GM18511 (cell line): ENCODE results near the gene TNFAIP8L1.
"Not testable (repeated sequence)": the region's sequence is repeated elsewhere in the genome, so short reads cannot be mapped to it uniquely, and the experiment has no call there.

Source experiments
- ATAC-seq: cut with Tn5 transposase; IDR thresholded peaks from one replicate; pipeline ENCODE4 v1.9.1; 2021; ENCODE audit warnings: mild to moderate bottlenecking, moderate library complexity; ENCODE audit not compliant: unreplicated experiment

Gene TNFAIP8L1

GRCh38 chr19:4638828-4639530, at the start of gene TNFAIP8L1:
Gene TNFAIP8L1, plus strand, starts transcription at chr19:4639516. Its CDS starts 12,354 bp downstream, at chr19:4651870.
- peak; percentile 80 for ATAC-seq

GRCh38 chr19:4589579-4590410, 49.5 kb upstream of the TNFAIP8L1 start:
- ATAC-seq, result no peak

- ATAC-seq, result no peak
Observed at GRCh38 chr19:4590559-4590958, 48.8 kb upstream of the TNFAIP8L1 start.

- no peak for ATAC-seq
Observed at GRCh38 chr19:4591320-4591719, 48.0 kb upstream of the TNFAIP8L1 start.

GRCh38 chr19:4592445-4592844, 46.9 kb upstream of the TNFAIP8L1 start:
- no peak for ATAC-seq

- no peak for ATAC-seq
Observed at GRCh38 chr19:4593409-4593851, 45.9 kb upstream of the TNFAIP8L1 start.

- no peak for ATAC-seq
Observed at GRCh38 chr19:4594201-4594600, 45.1 kb upstream of the TNFAIP8L1 start.

- not testable (repeated sequence) for ATAC-seq
Observed at GRCh38 chr19:4595158-4595557, 44.2 kb upstream of the TNFAIP8L1 start.

- ATAC-seq, result no peak
Observed at GRCh38 chr19:4596033-4596904, 43.0 kb upstream of the TNFAIP8L1 start.

GRCh38 chr19:4597278-4597974, 41.9 kb upstream of the TNFAIP8L1 start:
- ATAC-seq, result no peak

- ATAC-seq, result no peak
Observed at GRCh38 chr19:4597975-4598671, 41.2 kb upstream of the TNFAIP8L1 start.

GRCh38 chr19:4598712-4599111, 40.6 kb upstream of the TNFAIP8L1 start:
- no peak for ATAC-seq

GRCh38 chr19:4600082-4600481, 39.2 kb upstream of the TNFAIP8L1 start:
- ATAC-seq, result no peak

- no peak for ATAC-seq
Observed at GRCh38 chr19:4600893-4601292, 38.4 kb upstream of the TNFAIP8L1 start.

- ATAC-seq, result no peak
Observed at GRCh38 chr19:4602173-4602788, 37.0 kb upstream of the TNFAIP8L1 start.

- no peak for ATAC-seq
Observed at GRCh38 chr19:4602915-4603314, 36.4 kb upstream of the TNFAIP8L1 start.

GRCh38 chr19:4604912-4605311, 34.4 kb upstream of the TNFAIP8L1 start:
- no peak for ATAC-seq

- ATAC-seq, result no peak
Observed at GRCh38 chr19:4606181-4606580, 33.1 kb upstream of the TNFAIP8L1 start.

GRCh38 chr19:4606921-4607678, 32.2 kb upstream of the TNFAIP8L1 start:
- ATAC-seq, result no peak
